H1 (cell line): ENCODE measurements around the gene DOCK11. TPM values are rescaled to one million over a fixed set of nuclear protein-coding genes. Genes with fewer than 3 reads are reported as not detected.

ENCODE experiments used
- CTCF ChIA-PET: fragments of 300-600 bp; sonication (Branson Sonifier 250); formaldehyde crosslinking; loops from one replicate; lab custom pipeline; 2021; ENCODE audit not compliant: partially characterized antibody; lab: Charles Lee
- POLR2A ChIA-PET: fragments of 300-600 bp; sonication (Branson Sonifier 250); formaldehyde crosslinking; loops from one replicate; lab custom pipeline; 2021; ENCODE audit warnings: inconsistent platforms; ENCODE audit not compliant: partially characterized antibody; lab: Charles Lee
- DNase-seq, 2 experiments: peaks; one replicate each; pipeline versions ENCODE4 v3.0.0 to v3.0.0-alpha.2; 2010 to 2022; ENCODE audit warnings: low spot score in 2 of 2, low read depth in 1 of 2, mixed read lengths in 1 of 2
- FAIRE-seq: peaks from 2 replicates; lab custom pipeline; 2011; peaks lifted over from hg19 to GRCh38; lab: Jason Lieb, UNC
- H2AFZ ChIP-seq: 2 replicates; pipeline ENCODE4 v1.8.1; 2012; ENCODE audit warnings: low read length, inconsistent platforms
- H2AK5ac ChIP-seq: 2 replicates; pipeline ENCODE4 v1.6.1; 2013; ENCODE audit warnings: low read depth, low read length
- H2BK120ac ChIP-seq: replicated peaks from 2 replicates; pipeline ENCODE3; 2013; ENCODE audit warnings: low read depth, low read length, inconsistent platforms
- H2BK12ac ChIP-seq: 2 replicates; pipeline ENCODE4 v1.6.1; 2013; ENCODE audit warnings: low read depth, low read length
- H2BK15ac ChIP-seq: 2 replicates; pipeline ENCODE4 v1.6.1; 2013; ENCODE audit warnings: low read length
- H2BK20ac ChIP-seq: 2 replicates; pipeline ENCODE4 v1.6.1; 2013; ENCODE audit warnings: low read length
- H2BK5ac ChIP-seq: 2 replicates; pipeline ENCODE4 v1.6.1; 2013; ENCODE audit warnings: low read depth, low read length
- H3K14ac ChIP-seq: 2 replicates; pipeline ENCODE4 v1.6.1; 2013; ENCODE audit warnings: inconsistent platforms; ENCODE audit not compliant: insufficient read length
- H3K18ac ChIP-seq: 2 replicates; pipeline ENCODE4 v1.6.1; 2013; ENCODE audit warnings: low read length; ENCODE audit errors: extremely low read depth
- H3K23ac ChIP-seq: 2 replicates; pipeline ENCODE4 v1.6.1; 2013; ENCODE audit warnings: inconsistent platforms; ENCODE audit not compliant: insufficient read length
- H3K23me2 ChIP-seq: 2 replicates; pipeline ENCODE4 v1.6.1; 2013; ENCODE audit warnings: low read depth, low read length
- H3K27ac ChIP-seq: 2 replicates; pipeline ENCODE4 v1.6.1; 2011; ENCODE audit warnings: low read depth, low read length, inconsistent platforms
- H3K27me3 ChIP-seq, 4 experiments: replicated peaks in 1 of 4; 1 replicate in 1 of 4; 2 replicates in 3 of 4; pipeline versions ENCODE4 v1.6.1 to v1.8.1; 2011 to 2013; ENCODE audit warnings: low read length in 3 of 4, mild to moderate bottlenecking in 3 of 4, inconsistent platforms in 2 of 4, mixed read lengths in 2 of 4, moderate library complexity in 1 of 4; ENCODE audit not compliant: control insufficient read depth in 3 of 4, insufficient read depth in 3 of 4; ENCODE audit errors: extremely low read depth in 1 of 4
- H3K36me3 ChIP-seq, 4 experiments: 2 replicates each; pipeline versions ENCODE4 v1.6.1 to v1.8.1; 2011 to 2013; ENCODE audit warnings: mild to moderate bottlenecking in 4 of 4, low read length in 3 of 4, moderate library complexity in 2 of 4, control low read depth in 1 of 4, inconsistent platforms in 1 of 4; ENCODE audit not compliant: insufficient read depth in 4 of 4, control insufficient read depth in 2 of 4
- H3K4ac ChIP-seq: replicated peaks from 2 replicates; pipeline ENCODE3; 2013; ENCODE audit warnings: low read length, low read depth, mixed read lengths, inconsistent platforms; ENCODE audit not compliant: insufficient read length
- H3K4me1 ChIP-seq, 4 experiments: replicated peaks in 1 of 4; 1 replicate in 1 of 4; 2 replicates in 3 of 4; pipeline versions ENCODE4 v1.6.1 to v1.8.1; 2011 to 2013; ENCODE audit warnings: low read length in 3 of 4, inconsistent platforms in 2 of 4, mixed read lengths in 1 of 4; ENCODE audit not compliant: insufficient read depth in 4 of 4, control insufficient read depth in 3 of 4
- H3K4me2 ChIP-seq, 2 experiments: 2 replicates each; pipeline versions ENCODE4 v1.6.1 to v1.8.1; 2011 to 2013; ENCODE audit warnings: low read depth in 2 of 2, low read length in 2 of 2, control low read depth in 1 of 2, inconsistent platforms in 1 of 2, mild to moderate bottlenecking in 1 of 2; ENCODE audit not compliant: insufficient read depth in 1 of 2
- H3K4me3 ChIP-seq, 4 experiments: fragments of 200-600, 300-600 bp in 1 of 4; sonication (generic), shearing (Covaris generic), sonication (Bioruptor Twin) in 1 of 4; 2 replicates each; pipeline versions ENCODE4 v1.5.1 to v1.8.1; 2011 to 2016; ENCODE audit warnings: low read length in 4 of 4, low read depth in 3 of 4, control low read depth in 2 of 4, inconsistent platforms in 2 of 4, mild to moderate bottlenecking in 2 of 4, mixed read lengths in 1 of 4, moderate library complexity in 1 of 4; ENCODE audit not compliant: insufficient read depth in 2 of 4; ENCODE audit errors: extremely low read depth in 1 of 4
- H3K56ac ChIP-seq: replicated peaks from 2 replicates; pipeline ENCODE3; 2013; ENCODE audit warnings: low read depth, mild to moderate bottlenecking, mixed read lengths, low read length, inconsistent platforms; ENCODE audit not compliant: insufficient read length
- H3K79me1 ChIP-seq: 2 replicates; pipeline ENCODE4 v1.6.1; 2013; ENCODE audit warnings: low read depth, low read length, control low read depth
- H3K79me2 ChIP-seq, 2 experiments: 2 replicates each; pipeline versions ENCODE4 v1.6.1 to v1.8.1; 2012 to 2013; ENCODE audit warnings: low read length in 2 of 2, mild to moderate bottlenecking in 2 of 2, inconsistent platforms in 1 of 2; ENCODE audit not compliant: insufficient read depth in 2 of 2, control insufficient read depth in 1 of 2
- H3K9ac ChIP-seq, 4 experiments: replicated peaks in 1 of 4; 1 replicate in 1 of 4; 2 replicates in 3 of 4; pipeline versions ENCODE4 v1.6.1 to v1.8.1; 2011 to 2013; ENCODE audit warnings: low read depth in 3 of 4, low read length in 3 of 4, control low read depth in 2 of 4, mild to moderate bottlenecking in 2 of 4, moderate library complexity in 2 of 4, inconsistent platforms in 1 of 4; ENCODE audit errors: extremely low read depth in 1 of 4
- H3K9me3 ChIP-seq, 2 experiments: 2 replicates each; pipeline versions ENCODE4 v1.6.1 to v1.8.1; 2012 to 2013; ENCODE audit warnings: mild to moderate bottlenecking in 2 of 2, moderate library complexity in 2 of 2, control low read depth in 1 of 2, inconsistent platforms in 1 of 2, low read depth in 1 of 2, low read length in 1 of 2, mixed read lengths in 1 of 2; ENCODE audit not compliant: insufficient read depth in 2 of 2
- H4K20me1 ChIP-seq, 2 experiments: replicated peaks in 1 of 2; 2 replicates each; pipeline versions ENCODE3 to v1.8.1; 2011 to 2013; ENCODE audit warnings: inconsistent platforms in 2 of 2, low read length in 2 of 2, mild to moderate bottlenecking in 1 of 2; ENCODE audit not compliant: insufficient read depth in 2 of 2, control insufficient read depth in 1 of 2
- H4K5ac ChIP-seq: 2 replicates; pipeline ENCODE4 v1.6.1; 2013; ENCODE audit warnings: low read length, low read depth, mixed read lengths, inconsistent platforms; ENCODE audit not compliant: insufficient read length
- H4K8ac ChIP-seq: 2 replicates; pipeline ENCODE4 v1.8.0; 2013; ENCODE audit warnings: mild to moderate bottlenecking, moderate library complexity, low read length, inconsistent platforms; ENCODE audit not compliant: insufficient read depth; ENCODE audit errors: extremely low read depth
- H4K91ac ChIP-seq: replicated peaks from 2 replicates; pipeline ENCODE3; 2013; ENCODE audit warnings: low read length, mixed read lengths, inconsistent platforms; ENCODE audit not compliant: insufficient read length
- ASH2L ChIP-seq: fragments of 200-600, 300-600 bp; sonication (generic); IDR thresholded peaks from one replicate; pipeline ENCODE4 v1.7.1; 2017; ENCODE audit warnings: low read length
- CBX5 ChIP-seq: fragments of 300-800, 300-1000 bp; sonication (generic); IDR thresholded peaks from 2 replicates; pipeline ENCODE4 v1.7.1; 2016; ENCODE audit warnings: antibody characterized with exemption, low read length, low read depth
- CHD1 ChIP-seq: IDR thresholded peaks from 2 replicates; pipeline ENCODE4 v1.6.1; 2012; ENCODE audit warnings: low read depth, low read length, improper control_type of control experiment
- CREB1 ChIP-seq: IDR thresholded peaks from 2 replicates; pipeline ENCODE4 v1.6.1; 2012; ENCODE audit warnings: inconsistent platforms
- CTBP2 ChIP-seq: IDR thresholded peaks from 2 replicates; pipeline ENCODE4 v1.7.0; 2011; ENCODE audit warnings: borderline replicate concordance, mild to moderate bottlenecking, moderate library complexity, mixed read lengths, low read length; ENCODE audit not compliant: insufficient read depth, insufficient read length
- GABPA ChIP-seq: IDR thresholded peaks from 2 replicates; pipeline ENCODE4 v1.6.1; 2011; ENCODE audit warnings: mild to moderate bottlenecking, low read length, moderate library complexity, borderline replicate concordance; ENCODE audit not compliant: insufficient read depth
- GTF2F1 ChIP-seq: IDR thresholded peaks from 2 replicates; pipeline ENCODE4 v1.6.1; 2012; ENCODE audit warnings: low read depth, low read length, improper control_type of control experiment, borderline replicate concordance
- HDAC6 ChIP-seq: IDR thresholded peaks from one replicate; pipeline ENCODE4 v1.7.1; 2012; ENCODE audit warnings: low read depth, mild to moderate bottlenecking, inconsistent platforms, low read length, moderate library complexity
- NRF1 ChIP-seq: IDR thresholded peaks from 2 replicates; pipeline ENCODE4 v1.6.1; 2011; ENCODE audit warnings: mild to moderate bottlenecking, low read depth, low read length, improper control_type of control experiment
- RFX5 ChIP-seq: IDR thresholded peaks from 2 replicates; pipeline ENCODE4 v1.6.1; 2011; ENCODE audit warnings: low read depth, low read length, improper control_type of control experiment, borderline replicate concordance
- SIX5 ChIP-seq: IDR thresholded peaks from 2 replicates; pipeline ENCODE4 v1.6.1; 2011; ENCODE audit warnings: mild to moderate bottlenecking, low read depth, low read length
- SP2 ChIP-seq: IDR thresholded peaks from 2 replicates; pipeline ENCODE4 v1.6.1; 2012; ENCODE audit warnings: mild to moderate bottlenecking, low read length, inconsistent platforms
- SP4 ChIP-seq: IDR thresholded peaks from 2 replicates; pipeline ENCODE4 v1.6.1; 2012; ENCODE audit warnings: low read length, inconsistent platforms
- SUZ12 ChIP-seq: fragments of 200-600 bp; sonication (generic); IDR thresholded peaks from 2 replicates; pipeline ENCODE4 v1.6.1; 2012; ENCODE audit warnings: mild to moderate bottlenecking, inconsistent platforms, low read length, moderate library complexity, mixed read lengths
- YY1 ChIP-seq: IDR thresholded peaks from 2 replicates; pipeline ENCODE4 v1.6.1; 2011; ENCODE audit warnings: low read depth, mild to moderate bottlenecking, low read length
- WGBS, 2 experiments: shearing (Covaris generic) in 1 of 2; methylation state at CpG; one replicate each; pipeline versions ENCODE4 v1.1.6 to v1.1.7; 2013 to 2015; ENCODE audit warnings: low lambda C conversion rate in 2 of 2, mixed read lengths in 2 of 2, inconsistent platforms in 1 of 2, low coverage in 1 of 2, missing lambda C conversion rate in 1 of 2; ENCODE audit not compliant: insufficient replicate concordance in 2 of 2, insufficient coverage in 1 of 2, insufficient read length in 1 of 2; ENCODE audit errors: extremely low coverage in 1 of 2, missing lambda C conversion rate in 1 of 2; 5-methylcytosine and 5-hydroxymethylcytosine counted together
- polyA plus RNA-seq, 7 experiments: library from polyadenylated mRNA; depleted of rRNA in 3 of 7; stranded (reverse) in 5 of 7; unstranded in 2 of 7; fragments of >200 nt in 5 of 7; fragments of 200-250 nt in 2 of 7; gene quantifications; 1 replicate in 5 of 7; 2 replicates in 1 of 7; 4 replicates in 1 of 7; pipeline versions ENCODE4 v1.2.1 to v1.2.3, GENCODE V29; 2011 to 2013; ENCODE audit warnings: missing spikeins in 2 of 7, mixed read lengths in 2 of 7
- total RNA-seq: library from RNA; stranded (reverse); fragmentation: NEBNext Ultra II Directional; extraction: Animal tissue kit (Norgen Biotek cat#: 25700); gene quantifications from 2 replicates; pipeline ENCODE4 v1.2.1, GENCODE V29; 2021

Gene DOCK11
- total and polyA plus RNA-seq, 2 of the 8 experiments (the other 6 are each of a cell fraction or from before 2014, with no cell fraction given) = 4.9 to 12.0 TPM

DNA sequence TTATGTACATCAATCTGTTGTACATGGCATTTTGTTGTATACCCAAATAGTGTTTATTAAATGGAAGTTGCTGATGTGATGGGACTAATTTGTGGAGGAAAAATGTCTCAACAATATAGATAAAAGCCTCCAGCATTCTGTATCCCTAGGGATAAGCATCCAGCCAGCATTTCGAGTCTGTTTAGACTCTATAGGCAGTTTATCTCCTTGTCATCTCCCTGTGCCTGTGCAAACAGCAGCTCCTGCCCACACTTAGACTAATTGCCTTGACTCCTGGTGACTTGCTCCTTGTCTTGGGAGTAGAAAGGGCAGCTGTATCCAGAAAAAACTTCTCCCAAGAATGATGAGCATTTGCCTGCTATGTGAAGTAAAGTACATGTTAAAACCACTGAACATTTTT, 83.8 kb downstream of the DOCK11 start:
- no peak for FAIRE-seq

More for the DNA sequence above, 83.8 kb downstream of the DOCK11 start:
- H3K56ac ChIP-seq = no peak overlapping the region
- no peak overlapping the region for H2BK5ac ChIP-seq
- H3K79me1 ChIP-seq = no peaks in the 10 kb centered on the region
- no peak overlapping the region for H3K9ac ChIP-seq
- no peak overlapping the region for H3K27ac ChIP-seq
- no peaks in the 10 kb centered on the region for H3K36me3 ChIP-seq
- H3K4ac ChIP-seq = no peak overlapping the region
- no peak overlapping the region for H4K91ac ChIP-seq
- ChIA-PET POLR2A (no interaction called here), CTCF (interaction anchor here (0.6 kb wide), 1 partner anchor 52 kb away, joined by 3 read pairs; no protein-coding TSS in a partner anchor)
- no peak overlapping the region for H4K5ac ChIP-seq
- H2BK15ac ChIP-seq = no peak overlapping the region
- no peak overlapping the region for H2BK12ac ChIP-seq
- no peak overlapping the region for H2BK20ac ChIP-seq
- H3K9me3 ChIP-seq = no peaks in the 10 kb centered on the region
- no peak for DNase-seq
- no peak overlapping the region for H3K18ac ChIP-seq
- H3K79me2 ChIP-seq = no peaks in the 10 kb centered on the region
- H3K23ac ChIP-seq = no peak overlapping the region
- H2AK5ac ChIP-seq = no peak overlapping the region
- H4K8ac ChIP-seq = no peak overlapping the region
- H2AFZ ChIP-seq = no peak overlapping the region
- no peak overlapping the region for H3K4me3 ChIP-seq
- H2BK120ac ChIP-seq = no peak overlapping the region
- no peaks in the 10 kb centered on the region for H3K4me1 ChIP-seq
- H3K4me2 ChIP-seq = no peak overlapping the region
- H3K27me3 ChIP-seq = no peaks in the 10 kb centered on the region
- no peaks in the 10 kb centered on the region for H3K23me2 ChIP-seq
- H4K20me1 ChIP-seq = no peaks in the 10 kb centered on the region
- H3K14ac ChIP-seq = no peak overlapping the region
- 83% methylated on average over 1 of the region's 1 CpG; no CpG with 5 or more reads in 1 of the 2 experiments for WGBS, 2 experiments
- no peak for TF ChIP-seq CHD1
- no peak for TF ChIP-seq NRF1
- no peak for TF ChIP-seq CREB1
- no peak for TF ChIP-seq GABPA
- no peak for TF ChIP-seq GTF2F1
- TF ChIP-seq CBX5 = no peak
- TF ChIP-seq SP2 = no peak
- TF ChIP-seq HDAC6 = no peak
- no peak for TF ChIP-seq YY1
- no peak for TF ChIP-seq RFX5
- TF ChIP-seq CTBP2 = no peak
- TF ChIP-seq SP4 = no peak
- TF ChIP-seq ASH2L = no peak
- no peak for TF ChIP-seq SUZ12
- no peak for TF ChIP-seq SIX5
